Embryonic facial prominence (tissue), 1 donor: ENCODE data around the gene MTSS2.
"Not testable (repeated sequence)": the region's sequence is repeated elsewhere in the genome, so short reads cannot be mapped to it uniquely, and the experiment has no call there.

Experiments
- DNase-seq: peaks from one replicate; pipeline ENCODE4 v3.0.0-alpha.2; 2016; ENCODE audit errors: extremely low spot score

Gene MTSS2

DNA sequence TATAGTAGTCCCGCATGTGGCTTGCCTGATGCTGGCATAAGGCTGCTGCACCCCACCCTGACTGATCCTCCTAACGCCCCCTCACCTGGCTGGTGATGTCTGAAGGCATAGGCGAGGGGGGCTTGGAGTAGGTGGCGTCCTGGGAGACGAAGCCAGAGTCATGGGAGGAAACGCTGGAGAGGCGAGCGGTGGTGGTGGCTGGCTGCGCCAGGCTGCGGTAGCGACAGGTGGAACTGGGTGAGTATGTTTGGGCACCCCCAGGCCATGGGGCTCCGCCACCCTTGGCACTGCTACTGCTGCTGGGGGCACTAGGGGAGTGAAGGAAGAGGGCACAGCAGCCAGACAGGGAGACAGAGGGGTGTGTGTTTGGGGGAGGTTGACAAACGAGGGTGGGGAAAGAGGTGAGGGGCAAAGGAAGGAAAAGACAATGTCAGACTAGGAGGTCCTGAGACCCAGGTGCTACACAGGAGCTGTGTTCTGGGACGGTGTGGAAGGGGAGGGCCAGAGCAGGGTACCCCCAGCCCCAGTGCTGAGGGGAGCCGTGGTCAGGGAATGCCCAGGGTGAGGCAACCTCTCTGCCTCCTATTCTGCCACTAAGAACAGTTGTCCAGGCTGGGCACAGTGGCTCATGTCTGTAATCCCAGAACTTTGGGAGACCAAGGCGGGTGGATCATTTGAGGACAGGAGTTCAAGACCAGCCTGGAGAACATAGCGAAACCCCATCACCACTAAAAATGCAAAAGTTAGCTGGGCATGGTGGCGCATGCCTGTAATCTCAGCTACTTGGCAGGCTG, 11.4 kb downstream of the MTSS2 start:
- no peak for DNase-seq

GRCh38 chr16:70670938-70671337, 14.9 kb downstream of the MTSS2 start:
- DNase-seq = not testable (repeated sequence)

DNA sequence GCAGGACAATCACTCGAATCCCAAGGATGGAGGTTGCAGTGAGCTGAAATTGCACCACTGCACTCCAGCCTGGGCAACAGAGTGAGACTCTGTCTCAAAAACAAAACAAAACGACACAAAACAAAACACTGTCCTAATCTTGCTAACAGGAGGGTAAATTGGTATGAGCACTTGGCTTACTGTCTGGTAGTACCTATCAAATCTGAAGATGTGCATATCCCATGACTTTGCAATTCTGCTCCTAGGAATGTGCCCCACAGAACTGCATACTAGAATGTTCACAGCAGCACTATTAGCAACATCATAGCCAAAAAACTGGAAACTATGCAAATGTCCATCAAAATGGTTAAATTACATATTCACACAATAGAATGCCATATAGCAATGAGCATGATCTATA, 15.7 kb downstream of the MTSS2 start:
- no peak for DNase-seq

- DNase-seq = no peak
These were observed 19.8 kb downstream of the MTSS2 start for GRCh38 chr16:70665806-70666735.

DNA sequence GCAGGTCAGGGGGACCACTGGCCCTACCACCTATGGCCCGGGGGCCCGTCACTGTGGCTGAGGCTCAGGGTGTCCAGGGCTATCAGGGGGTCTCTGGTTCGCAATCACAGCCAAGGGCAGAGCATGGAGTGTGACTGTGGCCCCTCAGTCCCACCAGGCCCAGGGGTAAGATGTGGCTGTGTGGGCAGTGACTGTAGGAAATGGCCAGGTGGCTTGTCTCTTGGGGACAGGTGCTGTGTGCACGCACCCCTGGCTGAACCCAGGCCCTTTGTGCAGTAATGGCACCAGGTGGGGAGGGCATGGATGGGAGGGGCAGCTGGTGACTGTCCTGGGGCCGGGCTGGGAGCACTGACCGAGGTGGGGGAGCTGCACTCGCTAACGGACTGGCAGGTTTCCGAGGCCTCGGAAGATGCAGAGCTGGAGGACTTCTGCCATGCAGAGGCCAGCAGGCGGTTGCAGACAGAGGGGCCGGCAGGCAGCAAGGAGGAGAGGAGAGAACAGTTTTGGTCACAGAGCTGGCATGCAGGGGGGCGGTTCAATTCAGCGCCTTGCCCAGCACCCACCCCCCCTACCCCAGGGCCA, 20.6 kb downstream of the MTSS2 start:
- no peak for DNase-seq

- no peak for DNase-seq
These were observed 21.3 kb downstream of the MTSS2 start for GRCh38 chr16:70664325-70665112.

DNA sequence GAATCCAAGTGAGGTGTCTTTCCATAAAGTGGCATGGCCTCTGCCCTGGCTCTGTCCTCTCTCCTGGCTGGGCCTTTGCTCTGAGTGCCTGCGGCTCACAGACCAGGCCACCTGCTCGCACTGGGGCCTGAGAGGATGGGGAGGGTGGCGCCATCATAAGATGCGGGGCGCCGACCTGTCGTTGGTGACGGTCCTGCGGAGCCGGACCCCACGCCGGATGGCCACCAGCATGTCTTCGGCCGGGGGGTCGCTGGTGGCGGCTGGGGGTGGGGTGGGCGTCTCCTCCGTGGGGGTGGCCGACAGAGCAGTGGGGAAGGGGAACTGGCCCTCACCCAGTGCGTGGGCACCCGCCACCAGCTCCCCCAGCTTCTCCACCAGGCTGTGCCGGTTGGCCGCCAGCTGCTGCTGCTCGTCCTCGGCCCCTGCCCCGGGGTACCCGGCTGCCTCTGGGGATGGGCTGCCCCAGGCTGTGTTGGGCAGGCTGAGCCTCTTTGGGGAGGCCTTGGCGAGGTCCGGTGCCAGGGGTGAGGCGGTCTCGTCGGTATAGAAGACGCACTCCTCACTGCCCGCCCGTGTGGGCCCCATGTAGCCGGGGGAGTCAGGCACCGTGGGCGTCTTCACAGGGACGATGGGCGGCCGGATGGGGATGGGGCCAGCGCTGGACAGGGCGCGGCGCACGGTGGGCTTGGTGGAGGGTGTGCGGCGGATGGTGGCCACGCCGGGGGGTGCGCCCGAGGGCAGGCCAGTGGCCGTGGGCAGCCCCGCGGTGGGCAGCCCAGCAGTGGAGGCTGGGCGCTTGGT, 22.1 kb downstream of the MTSS2 start:
- no peak for DNase-seq

DNA sequence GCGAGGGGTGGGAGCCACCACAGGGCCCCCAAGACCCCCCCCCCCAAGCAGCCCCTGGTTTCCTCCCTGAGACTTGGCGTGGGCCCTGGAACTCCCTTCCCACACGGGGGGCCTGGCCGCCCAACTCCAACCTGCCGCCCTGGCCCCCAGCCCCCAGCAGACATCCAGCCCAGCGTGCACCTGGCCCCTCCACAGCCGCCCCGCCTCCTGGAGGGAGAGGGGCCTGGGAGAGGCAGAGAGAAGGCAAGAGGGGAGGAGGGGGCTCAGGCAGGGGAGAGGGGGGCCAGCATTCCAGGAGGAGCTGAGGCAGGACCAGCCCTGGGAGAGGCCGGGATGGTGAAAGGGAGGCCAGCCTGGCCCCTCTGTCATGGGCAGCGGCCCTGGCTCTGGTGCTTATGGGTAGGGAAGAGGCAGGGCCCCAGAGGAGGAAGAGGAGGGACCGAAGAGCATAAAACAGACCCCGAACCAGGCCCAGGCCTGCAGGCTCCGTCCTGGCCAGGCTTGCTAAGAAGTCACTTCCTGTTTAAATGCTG, 22.8 kb downstream of the MTSS2 start:
- no peak for DNase-seq

- no peak for DNase-seq
These were observed 23.8 kb downstream of the MTSS2 start for GRCh38 chr16:70661918-70662641.

DNA sequence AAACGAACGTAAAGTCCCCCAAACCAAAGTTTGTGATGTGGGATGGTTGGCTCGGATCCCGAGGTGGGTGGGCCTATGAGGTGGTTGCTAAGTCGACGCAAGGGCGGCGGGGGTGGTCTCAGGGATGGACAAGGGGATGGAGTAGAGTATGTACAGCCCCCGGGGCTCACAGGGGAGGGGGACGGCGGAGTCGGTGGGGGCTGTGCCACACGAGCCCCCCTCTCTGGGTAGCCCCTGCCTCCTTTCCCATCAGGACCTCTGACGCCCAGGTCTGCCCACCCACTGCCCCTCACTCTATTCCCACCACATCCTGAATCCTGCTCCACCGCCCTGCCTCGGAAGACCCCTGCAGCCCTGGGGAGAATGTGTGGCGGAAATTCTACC, 24.3 kb downstream of the MTSS2 start:
- no peak for DNase-seq

GRCh38 chr16:70660672-70661350, 25.0 kb downstream of the MTSS2 start:
- no peak for DNase-seq

GRCh38 chr16:70659953-70660671, 25.7 kb downstream of the MTSS2 start:
- no peak for DNase-seq

DNA sequence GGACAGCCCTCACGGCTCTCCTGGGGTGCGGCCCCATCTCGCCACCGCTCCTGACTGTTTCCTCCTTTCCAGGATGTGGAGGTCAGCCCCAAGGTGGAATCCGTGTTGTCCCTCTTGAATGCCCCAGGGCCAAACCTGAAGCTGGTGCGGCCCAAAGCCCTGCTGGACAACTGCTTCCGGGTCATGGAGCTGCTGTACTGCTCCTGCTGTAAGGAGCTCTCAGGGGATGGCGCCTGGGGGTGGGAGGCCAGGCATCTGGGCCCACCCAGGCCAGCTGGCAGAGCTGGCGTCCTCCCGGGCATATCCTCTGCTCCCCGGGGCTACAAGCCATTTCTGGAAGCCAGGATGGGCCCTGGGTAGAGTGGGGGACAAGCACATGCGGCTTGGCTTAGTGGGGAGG, 26.3 kb downstream of the MTSS2 start:
- DNase-seq = no peak

DNA sequence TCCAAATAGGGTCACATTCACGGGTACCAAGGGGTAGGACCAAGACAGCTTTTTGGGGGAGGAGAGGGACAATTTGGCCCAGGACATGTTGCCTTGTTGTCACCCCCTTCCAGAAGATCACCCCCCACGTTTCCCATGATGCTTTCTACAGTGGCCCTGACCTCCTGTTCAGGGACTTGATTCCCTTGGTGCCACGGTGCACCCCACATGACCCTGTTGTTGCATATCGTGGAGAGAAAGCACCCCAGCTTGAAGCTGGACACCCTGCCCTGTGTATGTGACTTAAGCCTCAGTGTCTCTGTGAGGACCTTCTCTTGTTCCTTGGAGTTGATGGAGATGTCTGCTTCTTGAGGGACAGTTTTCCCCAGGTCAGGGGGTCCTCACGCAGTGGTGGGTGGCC, 26.9 kb downstream of the MTSS2 start:
- DNase-seq = no peak

GRCh38 chr16:70657956-70658355, 27.9 kb downstream of the MTSS2 start:
- DNase-seq = no peak

GRCh38 chr16:70656712-70657263, 29.1 kb downstream of the MTSS2 start:
- no peak for DNase-seq

- DNase-seq = no peak
These were observed 29.7 kb downstream of the MTSS2 start for GRCh38 chr16:70656065-70656711.
